GM18508 (cell line): Measurements from ENCODE around the gene CAMTA1.

Experiments used
- ATAC-seq: cut with Tn5 transposase; IDR thresholded peaks from one replicate; pipeline ENCODE4 v1.9.1; 2021; ENCODE audit warnings: moderate number of reproducible peaks; ENCODE audit not compliant: insufficient read depth, unreplicated experiment

Gene CAMTA1

DNA sequence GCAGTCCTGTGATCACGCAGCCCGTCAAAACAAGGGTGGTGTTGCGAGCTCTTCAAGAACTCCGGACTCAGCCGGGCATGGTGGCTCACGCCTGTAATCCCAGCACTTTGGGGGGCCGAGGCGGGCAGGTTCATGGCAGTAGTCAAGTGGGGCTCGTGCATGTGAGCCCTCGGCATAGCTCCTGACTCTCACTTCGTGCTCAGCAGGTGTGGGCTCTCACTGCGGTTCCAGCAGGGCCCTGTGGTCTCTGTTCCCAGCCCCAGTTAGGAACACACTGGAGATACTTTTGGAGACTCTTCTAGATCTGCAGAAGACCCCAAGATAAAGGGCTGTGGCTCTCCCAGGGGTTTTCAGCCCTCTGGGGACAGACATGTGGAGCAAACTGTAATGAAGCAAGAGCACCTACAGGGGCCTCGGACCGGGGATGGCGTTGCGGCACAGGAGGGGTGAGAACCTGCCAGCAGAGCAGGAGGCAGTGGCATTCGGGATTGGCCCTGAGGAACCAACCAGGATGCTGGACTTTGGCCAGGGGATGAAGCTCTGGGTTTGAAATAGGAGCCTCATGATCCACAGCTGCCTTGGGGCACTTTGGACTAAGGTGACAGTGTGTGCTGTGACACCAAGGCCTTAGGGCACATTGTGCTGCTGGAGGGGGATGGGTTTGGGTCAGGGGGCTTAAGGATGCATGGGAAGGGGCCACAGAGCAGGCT lies 443.2 kb downstream of the CAMTA1 start:
- no peak for ATAC-seq

DNA sequence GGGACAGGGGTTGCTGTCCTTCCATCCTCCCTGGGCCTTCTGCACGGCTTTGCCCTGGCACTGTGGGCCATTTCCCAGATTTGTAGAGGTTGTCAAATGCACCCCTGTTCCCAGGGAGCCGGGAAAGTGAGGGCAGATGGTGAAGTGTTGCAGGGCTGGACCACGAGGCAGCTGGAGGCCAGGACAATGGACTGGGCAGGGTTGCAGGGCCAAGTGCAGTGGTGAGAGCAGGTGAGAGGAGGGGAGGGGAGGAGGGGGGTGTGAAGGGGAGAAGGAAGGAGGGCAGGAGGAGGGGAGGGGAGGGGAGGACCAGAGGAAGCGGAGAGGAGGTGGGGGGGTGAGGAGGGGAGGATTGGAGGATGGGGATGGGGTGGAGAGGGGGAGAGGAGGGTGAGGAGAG lies 443.9 kb downstream of the CAMTA1 start:
- no peak for ATAC-seq

DNA sequence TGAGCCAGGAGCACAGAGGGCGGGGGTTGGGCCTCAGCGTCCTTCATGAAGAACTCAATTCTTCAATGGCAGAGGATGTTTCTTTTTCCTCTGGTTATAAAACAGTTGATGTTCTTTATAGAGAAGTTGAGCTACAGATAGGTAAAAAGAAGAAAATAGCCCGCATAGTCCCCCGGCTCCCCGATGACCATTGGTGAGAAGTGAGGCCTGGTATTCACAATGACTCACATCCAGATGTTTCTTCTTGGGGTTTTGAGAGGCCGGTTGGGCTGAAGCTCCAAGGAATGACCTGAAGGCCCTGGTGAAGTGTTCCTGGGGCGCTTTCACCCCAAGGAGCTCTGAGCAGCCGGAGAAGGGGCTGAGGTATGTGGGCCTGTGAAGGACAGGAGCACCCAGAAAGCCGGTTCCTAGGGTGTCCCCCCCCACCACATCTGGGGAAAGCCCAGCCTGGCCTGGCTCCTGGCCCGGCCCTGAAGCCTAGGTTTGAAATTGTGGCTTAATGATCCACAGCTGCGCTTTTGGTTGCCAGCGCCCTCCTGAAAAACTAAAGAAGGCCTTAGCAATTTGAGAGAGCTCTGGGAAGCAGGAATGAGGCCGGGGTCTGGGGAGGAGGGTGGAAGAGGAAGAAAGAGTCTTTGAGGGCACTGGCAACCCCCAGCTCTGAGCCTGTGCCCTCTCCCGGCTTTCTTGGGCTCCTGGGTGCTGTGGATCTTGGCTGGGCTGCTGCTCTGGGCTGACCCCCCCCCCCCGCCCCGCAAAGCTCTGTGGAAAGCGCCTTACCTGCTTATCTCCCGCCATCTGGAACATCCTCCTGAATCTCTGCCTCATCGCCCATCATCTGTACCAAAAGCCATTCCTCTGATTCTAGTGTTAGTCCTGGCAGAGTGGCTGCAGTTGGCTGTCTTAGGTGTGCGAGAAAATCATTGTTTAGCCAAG lies 444.7 kb downstream of the CAMTA1 start:
- no peak for ATAC-seq

DNA sequence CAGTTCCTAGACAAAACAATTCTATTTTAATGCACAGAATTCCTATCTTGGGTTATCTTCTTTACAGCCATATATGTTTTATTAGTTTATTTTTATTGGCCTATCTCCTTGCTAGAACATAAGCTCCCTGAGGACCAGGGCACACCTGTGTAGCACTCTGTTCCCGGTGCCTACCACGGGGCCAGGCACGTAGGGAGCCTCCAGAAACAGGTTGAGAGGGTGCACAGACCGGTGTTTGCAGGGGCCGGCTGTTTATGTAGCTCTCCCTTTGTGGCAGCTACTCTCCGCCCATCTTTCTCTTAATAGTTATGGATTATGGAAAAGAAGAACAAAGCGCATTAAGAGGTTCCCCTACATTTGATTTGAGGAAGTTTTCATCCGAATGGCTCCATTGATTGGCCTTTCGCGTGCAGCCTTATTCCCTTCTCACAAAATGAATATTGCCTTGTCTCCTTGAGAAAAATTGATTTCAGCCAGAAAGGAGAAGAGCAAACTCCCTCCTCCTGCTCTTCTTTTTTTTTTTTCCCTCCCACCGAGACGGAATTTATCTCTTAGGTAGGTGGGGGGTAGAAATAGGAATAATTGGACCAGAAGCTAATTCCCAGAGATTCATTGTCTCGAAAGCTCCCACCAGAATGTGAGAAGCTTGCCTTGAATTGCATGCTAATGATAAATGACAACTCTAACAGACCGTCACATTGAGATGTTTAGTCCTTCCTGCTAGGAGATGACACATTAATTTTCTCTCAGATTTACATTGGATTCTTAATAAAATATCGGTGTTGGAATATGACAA lies 447.4 kb downstream of the CAMTA1 start:
- ATAC-seq = no peak

DNA sequence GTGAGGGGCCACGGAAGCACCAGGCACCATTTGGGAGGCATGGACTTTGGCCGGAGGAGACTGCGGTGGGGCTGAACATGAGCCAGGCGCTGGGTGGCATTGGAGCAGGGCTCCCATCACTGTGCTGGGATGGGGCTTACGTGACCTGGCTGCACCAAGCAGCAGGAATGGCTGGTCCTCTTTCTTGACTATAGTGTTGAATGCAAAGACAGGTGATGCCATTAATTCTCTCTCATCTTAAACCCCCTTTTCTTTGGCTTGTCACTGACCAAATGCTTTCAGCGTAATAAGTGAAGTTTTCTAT lies 447.9 kb downstream of the CAMTA1 start:
- no peak for ATAC-seq

DNA sequence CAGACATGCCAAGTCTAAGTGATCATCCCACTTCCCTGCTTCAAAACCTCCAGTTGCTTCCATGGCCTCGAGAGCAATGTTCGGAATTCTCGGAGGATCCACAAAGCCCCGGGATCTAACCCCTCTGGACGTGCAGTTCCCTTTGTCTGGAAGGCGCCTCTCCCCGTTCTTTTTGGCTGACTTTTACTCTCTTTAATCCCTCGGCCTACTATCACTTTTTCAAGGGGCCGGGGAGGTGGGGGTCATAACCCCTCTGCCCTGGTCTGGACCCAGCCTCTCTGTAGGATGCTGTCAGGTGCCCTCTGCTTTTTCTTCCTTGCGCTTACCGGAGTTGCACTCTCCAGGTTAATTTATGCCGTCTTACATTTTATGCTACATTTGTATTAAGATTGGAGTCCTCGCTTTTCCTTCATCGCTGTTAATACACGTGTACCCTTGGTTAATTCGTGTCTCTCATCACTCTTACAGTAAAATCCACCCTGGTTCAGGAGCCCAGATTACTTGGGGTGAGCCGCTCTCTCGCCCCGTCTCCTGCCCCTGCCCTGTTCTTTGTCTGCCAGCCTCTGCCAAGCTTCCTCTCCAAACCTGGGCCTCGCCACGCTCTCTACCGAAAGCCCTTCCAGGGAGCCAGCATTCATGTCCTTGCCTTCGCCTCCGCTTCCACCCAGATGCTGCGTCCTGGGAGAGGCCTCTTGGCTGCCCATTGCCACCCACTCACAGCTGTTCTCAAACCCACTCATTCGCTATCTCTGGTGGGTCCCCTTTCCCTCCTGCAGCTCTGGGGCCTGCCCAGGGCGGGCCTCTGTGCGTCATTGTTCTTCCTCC lies 448.6 kb downstream of the CAMTA1 start:
- ATAC-seq = no peak

DNA sequence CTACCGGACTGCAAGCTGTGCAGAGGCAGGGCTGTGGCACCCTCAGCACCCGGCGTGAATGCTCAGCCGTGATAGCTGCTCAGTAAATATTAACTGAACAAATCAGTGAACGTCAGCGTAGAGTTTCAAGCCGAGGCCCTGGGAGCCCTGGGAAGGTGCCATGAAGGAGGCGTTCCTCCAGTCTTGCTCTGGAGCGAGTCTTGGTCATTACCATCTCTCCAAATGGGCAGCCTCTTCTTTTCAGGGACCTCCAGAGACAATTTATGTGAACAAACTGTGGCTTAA lies 449.2 kb downstream of the CAMTA1 start:
- ATAC-seq = no peak

DNA sequence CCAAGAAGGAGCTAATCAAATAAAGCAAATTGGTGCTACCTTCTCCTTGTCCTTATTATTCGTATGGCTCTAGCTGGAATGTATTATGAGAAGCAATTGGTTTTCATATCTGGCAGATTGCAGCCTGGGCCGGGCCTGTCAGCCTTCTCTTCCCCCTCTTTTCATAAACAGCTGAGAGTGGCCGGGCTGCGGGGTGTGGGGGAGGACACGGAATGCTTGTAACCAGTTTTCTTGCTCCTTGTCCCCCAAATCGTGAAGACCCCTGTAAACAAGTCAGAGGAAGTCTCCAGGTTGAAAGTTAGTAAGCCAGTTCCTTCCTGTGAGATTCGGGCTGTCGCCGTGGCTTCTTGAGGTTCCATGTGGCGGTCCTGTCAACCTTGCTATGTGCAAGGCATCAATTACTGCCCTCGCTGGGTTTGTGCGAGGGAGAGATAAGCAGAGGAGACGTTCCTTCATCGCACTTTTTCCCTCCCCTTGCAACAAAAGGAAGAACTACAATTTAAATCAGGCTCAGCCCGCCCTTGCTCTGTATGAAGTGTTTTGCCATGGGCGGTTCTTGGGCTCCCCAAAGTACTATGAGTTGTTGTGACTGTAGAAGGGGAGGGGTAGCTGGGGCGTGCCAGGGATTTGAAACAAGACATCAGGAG lies 450.7 kb downstream of the CAMTA1 start:
- no peak for ATAC-seq

DNA sequence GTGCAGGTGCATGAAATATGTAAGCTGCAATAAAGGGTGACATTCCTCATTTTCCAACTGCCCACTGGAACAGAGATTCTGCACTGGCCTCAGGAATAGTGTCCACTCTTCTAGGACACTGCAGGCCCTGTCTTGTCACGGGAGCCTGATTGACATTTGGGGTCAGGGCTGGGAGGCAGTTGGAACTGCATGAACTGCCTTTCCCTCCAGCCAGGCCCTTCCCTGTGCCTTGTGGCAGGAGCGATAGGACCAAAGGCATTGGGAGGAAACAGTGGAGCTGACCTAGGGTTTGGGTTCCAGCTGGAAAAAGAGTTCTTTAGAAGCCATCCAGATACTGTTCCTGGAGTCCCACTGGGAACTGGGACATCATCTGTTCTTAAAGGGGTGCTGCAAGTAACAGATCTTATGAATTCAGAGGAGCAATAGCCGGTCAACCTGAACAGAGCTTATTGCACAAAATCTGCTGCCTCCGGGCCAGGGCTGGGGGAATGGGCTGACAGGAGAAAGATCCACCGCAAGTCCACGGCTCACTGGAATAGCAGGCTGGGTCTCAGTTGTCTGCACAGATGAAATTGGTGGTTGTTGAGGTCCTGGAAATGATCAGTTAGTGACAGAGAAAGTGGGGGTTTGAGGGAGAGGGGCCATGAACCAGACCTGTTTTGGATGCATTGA lies 451.7 kb downstream of the CAMTA1 start:
- no peak for ATAC-seq

DNA sequence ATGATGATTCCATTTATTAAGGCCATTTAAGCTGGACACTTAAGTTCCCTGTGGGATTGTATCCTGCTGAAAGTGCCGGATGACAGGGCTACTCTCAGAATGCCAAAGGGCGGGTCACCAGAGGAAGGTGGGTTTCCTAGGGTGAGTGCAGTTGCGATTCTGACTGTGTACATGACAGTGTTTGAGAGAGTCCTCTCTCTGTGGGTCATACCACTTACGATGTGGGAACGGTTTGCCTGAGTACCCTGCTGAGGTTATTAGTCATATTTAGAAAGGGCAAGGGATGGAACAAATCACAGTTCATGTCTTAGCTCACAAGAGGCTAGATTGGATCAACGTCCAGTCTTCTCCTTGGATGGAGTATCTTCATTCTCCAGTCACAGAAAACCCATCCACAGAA lies 461.9 kb downstream of the CAMTA1 start:
- no peak for ATAC-seq

DNA sequence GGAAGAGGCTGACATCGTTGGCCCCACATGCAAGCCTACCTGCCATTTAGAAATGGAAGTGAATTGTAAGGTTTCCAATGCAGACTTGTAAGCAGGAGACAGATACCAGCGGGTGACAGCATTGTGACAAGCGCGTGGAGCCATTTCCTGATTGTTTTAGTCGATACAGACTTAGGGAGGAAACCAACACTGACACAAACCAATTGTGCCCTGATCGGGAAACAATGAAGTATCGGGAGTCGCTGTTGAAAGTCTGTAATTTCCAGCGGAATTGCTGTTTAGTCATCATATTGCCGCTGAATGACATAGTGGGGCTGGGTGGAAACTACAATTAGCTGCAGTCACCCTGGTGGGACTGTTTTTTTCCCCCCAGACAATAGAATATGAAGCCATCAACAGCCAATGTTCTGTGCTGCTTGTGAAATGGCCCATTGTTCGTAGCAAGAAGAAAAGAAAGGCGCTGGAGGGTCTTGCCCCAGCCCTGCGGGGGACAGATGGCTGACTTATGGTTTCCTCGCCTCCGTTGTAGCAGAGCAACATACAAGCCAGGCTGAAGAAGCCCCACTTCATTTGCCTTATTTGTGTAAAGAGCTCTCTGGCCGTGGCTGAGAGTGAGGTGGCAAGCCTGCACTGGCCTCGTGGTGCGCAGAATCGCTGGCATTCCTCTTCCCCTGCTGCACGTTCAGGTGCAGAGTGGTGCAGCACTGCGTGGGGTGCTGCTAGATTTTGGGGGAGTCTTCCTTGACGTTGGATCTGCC lies 462.7 kb downstream of the CAMTA1 start:
- no peak for ATAC-seq

DNA sequence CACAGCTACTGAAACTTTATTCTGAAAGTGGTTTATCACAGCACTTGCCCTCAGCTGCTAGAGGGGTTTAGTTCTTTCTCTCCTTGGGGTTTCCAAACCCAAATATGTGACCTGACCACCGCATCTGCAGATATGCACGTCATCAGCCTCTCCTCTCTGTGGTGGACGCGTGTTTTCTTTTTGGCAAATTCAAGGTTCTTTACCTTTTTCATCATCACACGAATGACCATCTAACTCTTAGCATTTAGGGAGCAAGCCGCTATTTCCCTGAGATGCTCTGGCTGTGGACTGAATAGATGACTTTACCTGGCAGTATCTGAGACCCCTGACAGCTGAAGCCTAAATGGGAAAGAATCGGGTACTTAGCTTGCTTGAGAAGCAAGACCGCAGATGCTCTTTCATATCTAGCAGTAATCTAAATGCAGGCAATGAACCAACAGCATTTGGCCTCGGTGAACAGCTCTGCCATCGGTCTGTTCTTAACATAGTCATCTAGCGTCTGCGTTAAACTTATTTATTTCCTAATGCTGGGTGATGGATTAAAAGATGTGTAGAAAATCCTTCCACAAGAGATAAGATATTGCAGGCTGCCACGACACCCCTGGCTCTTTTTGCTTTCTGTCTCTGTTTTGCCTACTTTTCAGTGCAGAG lies 463.4 kb downstream of the CAMTA1 start:
- no peak for ATAC-seq

DNA sequence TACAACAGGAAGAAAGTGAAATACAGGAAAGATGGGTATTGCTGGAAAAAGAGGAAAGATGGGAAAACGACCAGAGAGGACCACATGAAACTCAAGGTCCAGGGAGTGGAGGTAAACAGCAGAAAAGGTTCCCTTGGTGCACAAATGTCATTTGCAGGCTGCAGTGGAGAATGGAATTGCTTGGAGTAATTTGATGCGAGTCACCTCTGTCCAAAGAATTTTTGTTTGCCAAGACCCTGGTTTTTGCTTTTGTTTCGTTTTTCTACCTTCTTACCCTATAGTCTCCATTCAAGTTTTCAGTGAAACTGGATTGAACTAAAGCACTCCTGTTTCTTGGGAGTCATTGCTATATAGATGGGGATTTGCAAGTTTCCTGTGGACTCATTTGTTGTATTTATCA lies 464.3 kb downstream of the CAMTA1 start:
- ATAC-seq = no peak

DNA sequence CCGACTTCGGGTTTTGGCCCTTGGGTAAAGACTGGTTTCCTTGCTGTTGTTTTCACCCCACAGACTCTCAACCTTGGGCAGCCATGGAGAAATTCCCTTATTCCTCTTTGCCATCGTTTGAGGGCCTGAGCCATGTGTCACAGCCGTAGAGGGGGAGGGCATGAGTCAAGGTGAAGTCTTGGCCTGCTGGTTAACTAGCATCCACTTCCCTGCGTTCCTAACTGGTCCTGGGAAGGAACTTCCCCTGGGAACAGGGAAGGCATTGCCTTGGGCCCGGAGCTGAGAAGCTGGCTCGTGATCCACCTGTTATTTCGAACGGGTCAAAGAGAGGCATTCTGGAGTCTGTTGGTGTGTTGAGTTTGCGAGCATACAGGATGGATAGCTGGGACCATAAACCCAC lies 464.9 kb downstream of the CAMTA1 start:
- ATAC-seq = no peak

DNA sequence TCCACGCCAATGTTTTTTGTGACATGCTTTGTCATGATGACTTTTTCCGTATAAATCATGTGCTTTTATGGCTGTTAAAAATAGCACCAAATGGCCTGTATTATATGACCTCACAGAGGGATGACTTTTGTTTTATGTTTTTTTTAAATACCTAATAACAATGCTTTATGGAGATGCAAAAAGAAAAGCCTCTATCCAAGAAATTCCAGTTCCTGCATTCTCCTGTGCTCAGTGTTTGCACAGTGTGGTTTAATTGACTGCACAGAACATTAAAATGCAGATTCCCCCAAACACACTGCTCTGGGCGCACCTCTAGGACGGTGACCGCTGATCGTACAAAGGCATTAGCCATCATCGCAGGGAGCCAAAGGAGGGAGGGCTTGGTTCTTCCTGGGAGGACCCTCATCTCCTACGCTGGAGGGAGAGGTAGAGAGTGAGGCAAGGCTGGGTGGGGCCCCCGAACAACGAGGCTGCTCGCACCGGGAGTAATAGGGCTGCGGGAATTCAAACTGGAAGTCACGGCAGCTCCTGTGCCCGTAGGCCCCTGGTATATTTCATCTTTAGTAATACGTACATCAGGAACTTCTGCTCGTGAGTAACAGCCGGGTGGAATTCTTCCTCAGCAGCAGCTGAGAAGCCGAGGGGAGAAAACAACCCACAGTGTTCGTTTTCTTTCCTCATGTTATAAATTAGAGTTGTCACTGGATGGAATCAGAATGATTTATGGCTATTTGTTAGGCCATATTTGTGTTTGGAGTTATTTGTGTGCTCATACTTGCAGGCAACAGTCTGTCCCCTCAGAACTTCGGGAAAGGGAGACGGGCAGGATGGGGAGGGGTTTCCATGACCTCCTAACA lies 465.6 kb downstream of the CAMTA1 start:
- ATAC-seq = no peak

DNA sequence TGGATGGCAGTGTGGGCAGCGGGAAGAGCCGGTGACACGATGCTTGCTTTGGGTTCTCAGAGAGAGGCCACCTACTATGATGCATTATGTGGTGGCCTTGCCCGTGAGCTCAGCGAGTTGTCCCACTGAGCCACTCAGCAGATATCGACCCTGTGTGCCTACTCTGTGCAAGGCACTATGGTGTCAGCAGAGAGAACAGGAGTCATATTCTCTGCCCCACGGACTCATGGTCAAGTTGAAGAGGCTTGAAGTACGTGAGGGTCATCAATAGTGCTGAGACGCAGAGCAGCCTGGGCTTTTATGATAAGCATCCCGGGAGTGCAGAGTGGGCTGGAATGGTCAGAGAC lies 466.2 kb downstream of the CAMTA1 start:
- ATAC-seq = no peak

DNA sequence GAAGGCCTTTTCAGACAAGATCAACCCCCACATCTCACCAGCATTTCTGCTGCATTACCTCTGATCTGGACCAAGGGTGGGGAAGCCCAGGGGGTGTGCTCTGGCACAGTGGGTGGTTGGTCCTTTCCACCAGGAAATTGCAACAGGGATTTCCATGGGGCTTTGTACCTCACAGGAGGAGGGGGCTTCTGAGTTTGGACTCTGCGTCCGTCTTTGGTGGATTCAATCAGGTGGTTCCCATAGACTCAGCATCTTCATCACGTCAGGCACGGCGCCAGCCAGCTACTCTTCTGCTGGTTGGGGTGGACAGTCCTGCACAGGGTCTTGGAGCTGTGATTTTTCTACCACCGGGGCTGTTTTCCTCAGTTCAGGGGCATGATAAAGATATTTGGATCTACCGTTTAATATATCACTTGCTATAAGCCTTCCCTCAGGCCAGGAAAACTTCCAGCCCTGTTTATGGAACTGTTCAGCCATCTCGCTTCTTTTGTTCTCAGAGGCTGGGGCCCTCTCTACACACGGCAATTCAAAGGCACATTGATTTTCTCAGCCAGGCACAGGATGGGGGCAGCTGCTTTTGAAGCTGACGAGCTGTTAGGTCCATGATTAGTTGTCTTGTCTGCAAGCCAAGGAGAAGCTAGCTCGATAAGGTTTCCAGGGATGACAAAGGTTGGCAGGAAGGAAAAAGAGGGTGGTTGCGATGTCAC lies 467.3 kb downstream of the CAMTA1 start:
- ATAC-seq = no peak
